MM.1S (cell line): Measurements from ENCODE around the gene TMEM63B.

Source experiments
- DNase-seq: peaks from one replicate; pipeline ENCODE4 v3.0.0-alpha.2; 2015
- H2AFZ ChIP-seq: fragments of 300-600 bp; sonication (generic); 2 replicates; pipeline ENCODE4 v1.6.0; 2016; ENCODE audit warnings: antibody characterized with exemption, low read length
- H3F3A ChIP-seq: fragments of 300-600 bp; sonication (generic); 2 replicates; pipeline ENCODE4 v1.6.1; 2016; ENCODE audit warnings: mild to moderate bottlenecking, antibody characterized with exemption, low read length, moderate library complexity, mixed read lengths; ENCODE audit not compliant: insufficient read depth
- H3K27ac ChIP-seq: fragments of 300-600 bp; sonication (generic); 2 replicates; pipeline ENCODE4 v1.5.1; 2016; ENCODE audit warnings: mild to moderate bottlenecking, low read length
- H3K27me3 ChIP-seq: fragments of 300-600 bp; sonication (generic); replicated peaks from 2 replicates; pipeline ENCODE4 v1.6.0; 2016; ENCODE audit warnings: low read length; ENCODE audit not compliant: insufficient read depth
- H3K36me3 ChIP-seq: fragments of 300-600 bp; sonication (generic); replicated peaks from 2 replicates; pipeline ENCODE4 v1.6.1; 2016; ENCODE audit warnings: mild to moderate bottlenecking, low read length, mixed read lengths; ENCODE audit not compliant: insufficient read depth
- H3K4me1 ChIP-seq: fragments of 300-600 bp; sonication (generic); 2 replicates; pipeline ENCODE4 v1.6.1; 2016; ENCODE audit warnings: low read length, mixed read lengths
- H3K4me2 ChIP-seq: fragments of 300-600 bp; sonication (generic); 2 replicates; pipeline ENCODE4 v1.6.0; 2016; ENCODE audit warnings: low read depth, low read length
- H3K4me3 ChIP-seq: fragments of 300-600 bp; sonication (generic); 2 replicates; pipeline ENCODE4 v1.5.1; 2016; ENCODE audit warnings: low read length, mixed read lengths
- H3K79me2 ChIP-seq: fragments of 300-600 bp; sonication (generic); 2 replicates; pipeline ENCODE4 v1.6.1; 2016; ENCODE audit warnings: mixed run types, low read length, mixed read lengths
- H3K9ac ChIP-seq: fragments of 300-600 bp; sonication (generic); 2 replicates; pipeline ENCODE4 v1.6.1; 2016; ENCODE audit warnings: low read length, mixed read lengths
- H3K9me2 ChIP-seq: fragments of 300-600 bp; sonication (generic); replicated peaks from 2 replicates; pipeline ENCODE4 v1.6.1; 2016; ENCODE audit warnings: mild to moderate bottlenecking, low read length, mixed read lengths; ENCODE audit not compliant: insufficient read depth
- H3K9me3 ChIP-seq: fragments of 300-600 bp; sonication (generic); replicated peaks from 2 replicates; pipeline ENCODE4 v1.6.1; 2016; ENCODE audit warnings: mild to moderate bottlenecking, low read length, mixed read lengths; ENCODE audit not compliant: insufficient read depth
- H4K20me1 ChIP-seq: fragments of 300-600 bp; sonication (generic); 2 replicates; pipeline ENCODE4 v1.6.1; 2016; ENCODE audit warnings: mild to moderate bottlenecking, low read length, moderate library complexity, mixed read lengths; ENCODE audit not compliant: insufficient read depth
- EZH2 ChIP-seq: fragments of 300-600 bp; sonication (generic); optimal IDR thresholded peaks from 2 replicates; pipeline ENCODE3; 2017; ENCODE audit warnings: low read depth, mild to moderate bottlenecking, antibody characterized with exemption, low read length, mixed read lengths
- EZH2phosphoT487 ChIP-seq: fragments of 300-600 bp; sonication (generic); IDR thresholded peaks from 2 replicates; pipeline ENCODE4 v1.6.1; 2018; ENCODE audit warnings: antibody characterized with exemption, low read length
- TF ChIP-seq, protein P1 (sequence below): fragments of 300-600 bp; sonication (generic); IDR thresholded peaks from 2 replicates; pipeline ENCODE4 v1.5.1; 2016; ENCODE audit warnings: antibody characterized with exemption, low read length, mixed read lengths

The TMEM63B gene

GRCh38 chr6:44135875-44136274 is 8.5 kb downstream of the TMEM63B start:
- H3K27ac ChIP-seq = no peak overlapping the region
- no peaks in the 10 kb centered on the region for H3F3A ChIP-seq
- no peak overlapping the region for H3K4me3 ChIP-seq
- no peak for DNase-seq
- H2AFZ ChIP-seq = no peak overlapping the region
- no peaks in the 10 kb centered on the region for H3K27me3 ChIP-seq
- no peaks in the 10 kb centered on the region for H3K9me2 ChIP-seq
- H4K20me1 ChIP-seq = no peaks in the 10 kb centered on the region
- TF ChIP-seq EZH2phosphoT487 (no peak), EZH2 (no peak)
- TF ChIP-seq, protein P1, sequence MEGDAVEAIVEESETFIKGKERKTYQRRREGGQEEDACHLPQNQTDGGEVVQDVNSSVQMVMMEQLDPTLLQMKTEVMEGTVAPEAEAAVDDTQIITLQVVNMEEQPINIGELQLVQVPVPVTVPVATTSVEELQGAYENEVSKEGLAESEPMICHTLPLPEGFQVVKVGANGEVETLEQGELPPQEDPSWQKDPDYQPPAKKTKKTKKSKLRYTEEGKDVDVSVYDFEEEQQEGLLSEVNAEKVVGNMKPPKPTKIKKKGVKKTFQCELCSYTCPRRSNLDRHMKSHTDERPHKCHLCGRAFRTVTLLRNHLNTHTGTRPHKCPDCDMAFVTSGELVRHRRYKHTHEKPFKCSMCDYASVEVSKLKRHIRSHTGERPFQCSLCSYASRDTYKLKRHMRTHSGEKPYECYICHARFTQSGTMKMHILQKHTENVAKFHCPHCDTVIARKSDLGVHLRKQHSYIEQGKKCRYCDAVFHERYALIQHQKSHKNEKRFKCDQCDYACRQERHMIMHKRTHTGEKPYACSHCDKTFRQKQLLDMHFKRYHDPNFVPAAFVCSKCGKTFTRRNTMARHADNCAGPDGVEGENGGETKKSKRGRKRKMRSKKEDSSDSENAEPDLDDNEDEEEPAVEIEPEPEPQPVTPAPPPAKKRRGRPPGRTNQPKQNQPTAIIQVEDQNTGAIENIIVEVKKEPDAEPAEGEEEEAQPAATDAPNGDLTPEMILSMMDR = no peak
- no peak overlapping the region for H3K9ac ChIP-seq
- no peaks in the 10 kb centered on the region for H3K36me3 ChIP-seq
- H3K4me1 ChIP-seq = no peaks in the 10 kb centered on the region
- H3K79me2 ChIP-seq = no peaks in the 10 kb centered on the region
- H3K4me2 ChIP-seq = no peak overlapping the region
- H3K9me3 ChIP-seq = no peaks in the 10 kb centered on the region

DNA sequence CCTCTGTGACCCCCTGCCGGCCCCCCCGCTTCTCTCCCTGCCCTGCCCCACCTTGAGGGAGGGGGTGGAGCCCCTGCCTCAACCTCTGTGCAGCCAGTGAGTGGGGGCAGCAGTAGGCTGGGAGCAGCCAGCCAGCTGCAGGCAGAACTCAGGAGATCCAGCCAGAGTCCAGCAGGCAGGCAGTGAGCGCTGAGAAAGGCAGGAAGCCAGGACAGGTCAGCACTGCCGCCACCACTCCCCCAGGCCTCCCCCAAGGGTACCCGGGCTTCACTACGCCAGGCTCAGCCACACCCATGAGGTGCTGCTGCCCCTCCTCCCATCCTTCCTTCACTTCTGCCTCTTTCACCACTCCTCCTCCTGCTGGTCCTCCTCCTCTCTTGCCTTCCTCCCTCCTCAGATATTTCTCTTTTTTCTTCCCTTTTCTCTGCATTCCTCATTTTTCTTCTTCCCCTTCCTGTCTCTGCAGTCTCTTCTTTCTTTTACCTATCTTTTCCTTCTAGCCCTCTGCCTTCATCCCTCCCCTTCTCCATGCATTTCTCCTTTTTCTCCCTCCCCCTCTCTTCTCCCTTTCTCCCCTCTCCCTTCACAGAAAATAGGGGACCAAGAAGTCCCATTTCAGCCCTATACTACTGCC is 11.5 kb downstream of the TMEM63B start:
- H3K4me3 ChIP-seq = no peak overlapping the region
- no peaks in the 10 kb centered on the region for H3K9me2 ChIP-seq
- no peaks in the 10 kb centered on the region for H3K9me3 ChIP-seq

DNA sequence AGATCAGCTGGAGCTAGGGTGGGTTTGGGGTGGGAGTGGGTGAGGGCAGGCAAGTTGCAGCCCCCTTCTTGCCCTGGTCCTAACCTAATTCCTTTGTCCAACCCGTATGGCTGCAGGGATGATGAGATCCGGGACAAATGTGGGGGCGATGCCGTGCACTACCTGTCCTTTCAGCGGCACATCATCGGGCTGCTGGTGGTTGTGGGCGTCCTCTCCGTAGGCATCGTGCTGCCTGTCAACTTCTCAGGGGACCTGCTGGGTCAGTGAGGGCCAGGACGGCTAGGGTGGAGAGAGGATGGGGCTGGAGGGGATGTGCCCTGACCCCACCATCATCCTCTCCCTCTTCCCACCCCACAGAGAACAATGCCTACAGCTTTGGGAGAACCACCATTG is 12.0 kb downstream of the TMEM63B start:
- no peak for DNase-seq
- H3K9me2 ChIP-seq = no peaks in the 10 kb centered on the region
- H3K4me2 ChIP-seq = no peak overlapping the region
- no peak overlapping the region for H3K9ac ChIP-seq
- no peaks in the 10 kb centered on the region for H3K27me3 ChIP-seq
- TF ChIP-seq EZH2 = no peak
- TF ChIP-seq, protein P1 = no peak
- TF ChIP-seq EZH2phosphoT487 = no peak
- H3F3A ChIP-seq = no peaks in the 10 kb centered on the region
- no peaks in the 10 kb centered on the region for H3K9me3 ChIP-seq
- no peak overlapping the region for H2AFZ ChIP-seq
- no peaks in the 10 kb centered on the region for H3K4me1 ChIP-seq
- no peaks in the 10 kb centered on the region for H4K20me1 ChIP-seq
- no peaks in the 10 kb centered on the region for H3K36me3 ChIP-seq
- no peak overlapping the region for H3K27ac ChIP-seq
- no peak overlapping the region for H3K4me3 ChIP-seq
- no peaks in the 10 kb centered on the region for H3K79me2 ChIP-seq

More for the DNA sequence above, 11.5 kb downstream of the TMEM63B start:
- Histone ChIP-seq H3K4me2 (no peak overlapping the region), H4K20me1 (no peaks in the 10 kb centered on the region), H3K36me3 (no peaks in the 10 kb centered on the region), H3K27me3 (no peaks in the 10 kb centered on the region), H2AFZ (no peak overlapping the region), H3F3A (no peaks in the 10 kb centered on the region), H3K9ac (no peak overlapping the region), H3K27ac (no peak overlapping the region), H3K4me1 (no peaks in the 10 kb centered on the region), H3K79me2 (no peaks in the 10 kb centered on the region)
- DNase-seq = no peak
- TF ChIP-seq EZH2 (no peak), EZH2phosphoT487 (no peak)
- TF ChIP-seq, protein P1 = no peak
